Measurements from ENCODE around the gene ANKRD63.

DNA sequence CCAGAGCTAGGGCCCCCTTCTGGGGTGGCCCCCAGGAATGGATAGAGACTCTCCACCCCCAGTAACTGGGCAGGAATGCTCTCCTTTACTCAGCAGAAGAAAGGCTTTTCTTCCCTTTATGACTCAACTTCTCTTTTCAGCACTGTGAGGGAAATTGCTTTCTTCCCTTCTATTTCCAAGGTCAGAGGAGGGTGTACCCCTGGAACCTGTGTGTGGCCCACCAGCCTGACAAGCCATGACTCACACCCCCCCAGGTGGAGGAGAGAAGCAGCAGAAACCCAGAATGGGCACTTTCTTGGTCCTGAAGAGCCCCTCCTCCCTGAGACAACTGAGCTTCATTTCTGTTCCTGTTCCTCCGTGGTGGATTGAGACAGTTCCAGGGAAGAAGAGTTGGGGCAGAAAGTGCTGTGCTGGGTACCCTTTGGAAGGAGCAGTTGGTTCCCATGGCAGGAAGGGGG is 2.7 kb upstream of the ANKRD63 start:
- TF ChIP-seq, protein P1, sequence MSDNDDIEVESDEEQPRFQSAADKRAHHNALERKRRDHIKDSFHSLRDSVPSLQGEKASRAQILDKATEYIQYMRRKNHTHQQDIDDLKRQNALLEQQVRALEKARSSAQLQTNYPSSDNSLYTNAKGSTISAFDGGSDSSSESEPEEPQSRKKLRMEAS (IDR thresholded peaks at IDR 0.05) = no peak
- TF ChIP-seq CREB1 (IDR thresholded peaks at IDR 0.05; ENCODE audit: low read depth) (no peak), EP300 (IDR thresholded peaks at IDR 0.05; ENCODE audit: borderline replicate concordance) (no peak)

Data from Ishikawa (cell line).